DMS 273 (cell line): Measurements from ENCODE around the gene PCNX1.
A peak's percentile ranks its signal among the peaks of the same experiment; 100 is the strongest.

Experiments
- DNase-seq: peaks from one replicate; lab custom pipeline; 2025; ENCODE audit not compliant: unreplicated experiment; lab: John Stamatoyannopoulos, UW

PCNX1 gene

DNA sequence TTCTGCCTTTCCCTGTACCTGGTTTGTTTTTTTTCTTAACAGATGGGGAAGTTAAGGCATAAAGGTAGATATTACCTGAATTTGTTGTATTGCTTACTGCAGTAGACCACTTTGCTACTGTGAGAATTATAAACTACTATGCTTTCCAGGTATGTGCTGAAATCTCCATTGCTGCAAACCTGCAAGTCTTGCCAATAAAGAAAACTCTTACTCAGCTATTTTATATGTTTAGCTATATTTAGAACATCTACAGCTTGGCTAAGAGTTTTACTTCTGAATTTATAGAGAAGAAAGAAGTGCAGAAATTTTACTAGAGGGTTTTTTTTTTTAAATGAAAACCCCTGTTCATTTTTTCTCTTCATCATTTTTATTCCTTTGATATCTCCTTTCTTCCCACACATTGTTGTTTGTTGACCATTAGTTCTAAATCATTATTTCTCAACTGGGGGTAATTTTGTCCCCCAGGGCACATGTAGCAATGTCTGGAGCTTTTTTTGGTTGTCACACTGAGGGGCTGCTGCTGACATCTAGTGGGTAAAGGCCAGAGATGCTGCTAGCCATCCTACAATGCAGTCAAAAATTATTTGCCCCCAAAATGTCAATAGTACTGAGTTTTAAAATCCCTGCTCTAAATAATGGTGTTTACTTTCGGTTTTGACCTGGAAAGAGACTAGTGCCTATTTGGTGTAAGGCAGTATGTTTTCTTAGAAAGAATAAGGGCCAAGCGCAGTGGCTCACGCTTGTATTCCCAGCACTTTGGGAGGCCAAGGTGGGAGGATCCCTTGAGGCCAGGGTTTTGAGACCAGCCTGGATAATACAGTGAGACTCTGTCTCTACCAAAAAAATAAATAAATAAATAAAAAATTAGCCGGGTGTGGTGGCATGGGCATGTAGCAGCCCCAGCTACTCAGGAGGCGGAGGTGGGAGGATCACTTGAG lies 48.6 kb downstream of the PCNX1 start:
- DNase-seq, result peak; percentile 52

DNA sequence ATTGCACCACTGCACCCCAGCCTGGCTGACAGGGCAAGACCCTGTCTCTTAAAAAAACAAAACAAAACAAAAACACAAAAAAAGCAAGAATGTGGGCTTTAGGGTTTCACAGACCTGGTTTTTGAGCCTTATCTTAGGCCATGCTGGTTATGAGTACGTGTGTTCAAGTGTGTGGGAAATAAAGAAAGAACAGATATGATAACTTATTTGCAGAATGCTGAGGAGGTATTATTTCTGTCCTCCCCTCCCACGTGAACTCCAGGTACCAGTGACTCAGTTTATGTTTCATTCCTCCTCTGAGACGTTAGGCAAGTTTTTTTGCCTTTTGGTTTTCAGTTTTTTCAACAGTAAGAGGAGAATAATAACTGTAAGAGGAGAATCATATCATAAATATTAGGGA lies 49.3 kb downstream of the PCNX1 start:
- no peak for DNase-seq

DNA sequence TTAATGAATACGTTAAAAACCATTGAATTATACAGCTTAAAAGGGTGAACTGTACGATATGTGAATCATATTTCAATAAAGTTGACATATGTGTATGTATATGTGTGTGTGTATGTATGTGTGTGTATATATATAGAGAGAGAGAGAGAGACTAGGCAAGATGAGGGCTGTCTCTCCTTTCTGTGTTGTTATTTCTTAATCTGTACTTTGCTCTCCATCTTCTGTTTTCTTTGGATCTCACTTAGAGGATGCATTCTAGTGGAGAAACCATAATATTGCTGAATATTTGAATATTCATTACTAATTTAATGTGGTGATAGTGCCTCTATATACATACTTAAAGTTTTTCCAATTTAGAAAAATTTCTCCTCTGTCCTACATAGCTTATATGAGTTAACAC lies 50.5 kb downstream of the PCNX1 start:
- no peak for DNase-seq

DNA sequence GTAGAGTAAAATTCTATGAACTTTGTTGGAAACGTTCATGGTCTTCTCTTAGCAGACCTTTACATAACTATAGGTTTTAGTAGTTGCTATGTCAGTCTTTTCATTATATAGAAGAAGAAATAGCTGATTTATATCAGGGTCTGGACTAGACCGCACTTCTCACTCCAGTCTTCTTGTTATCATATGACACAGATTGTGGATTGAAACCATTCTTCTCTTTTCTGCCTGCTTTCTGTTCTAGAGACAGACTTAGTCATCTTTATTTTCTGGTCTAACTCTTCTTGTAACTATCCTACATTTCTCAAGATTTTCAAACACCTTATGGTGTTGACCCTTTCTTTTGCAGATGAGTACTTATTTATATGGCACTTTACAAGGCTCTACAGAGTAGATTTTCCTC lies 55.7 kb downstream of the PCNX1 start:
- DNase-seq, result no peak

DNA sequence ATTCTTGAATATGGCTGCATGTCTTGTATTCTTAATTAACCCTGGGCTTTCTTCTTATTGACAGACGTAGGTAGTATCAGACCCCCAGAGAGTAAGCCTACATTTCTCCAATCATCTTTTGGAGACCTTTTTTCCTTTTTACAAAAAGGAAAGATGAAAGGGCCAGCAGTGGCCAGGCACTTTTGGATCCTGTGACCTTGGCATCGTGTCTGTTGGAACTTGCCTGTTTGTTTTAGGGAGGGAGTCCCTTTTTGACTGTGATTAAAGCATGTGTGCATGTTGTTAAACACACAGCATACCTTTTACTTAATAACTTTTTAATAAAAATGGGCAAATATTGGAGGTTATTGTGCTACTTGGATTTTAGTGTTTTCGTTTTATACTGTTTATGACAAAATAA lies 57.2 kb downstream of the PCNX1 start:
- no peak for DNase-seq

DNA sequence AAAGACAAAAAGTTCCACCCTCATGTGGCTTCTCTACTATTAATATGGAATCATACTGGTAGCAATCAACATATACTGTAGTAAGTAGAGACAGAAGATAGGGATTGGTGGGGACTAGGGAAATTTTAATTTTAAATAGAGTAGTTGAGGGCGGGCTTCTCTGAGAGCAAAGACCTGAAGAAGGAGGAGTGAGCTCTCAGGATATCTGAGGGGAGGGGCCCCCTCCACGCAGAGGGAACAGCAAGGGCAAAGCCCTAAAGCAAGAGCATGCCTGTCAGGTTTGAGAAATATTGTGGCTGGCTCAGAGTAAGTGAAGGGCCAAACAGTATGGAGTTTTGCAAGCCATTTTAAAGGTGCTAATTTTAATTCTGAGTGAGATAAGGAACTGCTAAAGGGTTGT lies 64.3 kb downstream of the PCNX1 start:
- DNase-seq, result peak; percentile 6

DNA sequence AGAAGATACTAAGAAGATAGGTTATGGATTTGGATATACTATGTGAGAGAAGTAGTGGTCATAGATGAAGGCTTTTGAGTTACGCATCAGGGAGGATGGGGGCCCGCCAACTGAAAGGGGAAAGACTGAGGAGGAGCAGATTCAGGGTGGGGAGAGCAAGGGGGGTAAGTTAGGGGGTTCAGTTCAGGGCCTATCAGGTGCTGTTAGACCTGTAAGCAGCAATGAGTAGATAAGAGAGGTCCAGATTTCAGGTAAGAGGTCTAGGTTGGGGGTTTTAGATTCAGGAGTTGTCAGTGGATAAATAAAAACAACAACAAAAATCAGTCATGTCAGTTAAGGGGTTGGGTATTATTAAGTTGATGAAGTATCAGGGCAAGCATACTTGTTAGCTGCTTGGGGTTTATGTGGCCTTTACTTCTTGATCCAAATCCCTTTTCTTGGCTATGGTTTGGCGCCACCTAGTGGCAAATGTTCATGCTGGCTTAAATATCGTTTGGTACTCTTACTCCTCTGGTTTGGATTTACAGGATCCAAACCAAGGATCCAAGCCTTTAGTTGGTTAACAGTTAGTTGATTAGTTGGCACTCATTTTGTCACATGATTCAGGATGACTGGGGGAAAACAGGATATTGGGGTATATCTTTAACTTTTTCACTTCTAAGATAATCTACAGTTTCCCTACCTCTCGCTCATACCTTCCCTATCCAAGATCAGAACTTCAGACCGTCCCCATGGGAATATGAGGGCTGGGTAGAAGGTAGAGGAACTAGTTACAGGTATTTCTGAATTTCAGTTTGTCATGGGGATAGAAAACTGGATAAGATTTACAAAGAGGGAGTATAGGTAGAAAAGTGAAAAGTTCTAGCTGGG lies 65.1 kb downstream of the PCNX1 start:
- DNase-seq, result peak; percentile 93

DNA sequence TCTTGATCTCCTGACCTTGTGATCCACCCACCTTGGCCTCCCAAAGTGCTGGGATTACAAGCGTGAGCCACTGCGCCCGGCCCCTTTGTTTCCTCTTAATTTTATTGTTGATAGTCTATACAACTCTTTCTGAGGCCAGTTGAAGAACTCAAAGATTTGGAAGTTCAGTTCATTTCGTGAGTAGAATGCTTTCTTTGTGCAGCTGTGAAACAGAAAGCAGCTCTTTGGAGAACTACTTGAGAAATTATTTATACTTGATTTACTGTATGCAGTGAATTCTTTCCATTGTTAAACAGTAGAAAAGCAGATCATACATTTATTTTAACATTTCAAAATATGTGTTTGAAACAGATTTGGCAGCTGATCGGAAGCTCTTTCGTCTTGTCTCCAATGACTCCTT lies 69.3 kb downstream of the PCNX1 start:
- DNase-seq, result no peak

DNA sequence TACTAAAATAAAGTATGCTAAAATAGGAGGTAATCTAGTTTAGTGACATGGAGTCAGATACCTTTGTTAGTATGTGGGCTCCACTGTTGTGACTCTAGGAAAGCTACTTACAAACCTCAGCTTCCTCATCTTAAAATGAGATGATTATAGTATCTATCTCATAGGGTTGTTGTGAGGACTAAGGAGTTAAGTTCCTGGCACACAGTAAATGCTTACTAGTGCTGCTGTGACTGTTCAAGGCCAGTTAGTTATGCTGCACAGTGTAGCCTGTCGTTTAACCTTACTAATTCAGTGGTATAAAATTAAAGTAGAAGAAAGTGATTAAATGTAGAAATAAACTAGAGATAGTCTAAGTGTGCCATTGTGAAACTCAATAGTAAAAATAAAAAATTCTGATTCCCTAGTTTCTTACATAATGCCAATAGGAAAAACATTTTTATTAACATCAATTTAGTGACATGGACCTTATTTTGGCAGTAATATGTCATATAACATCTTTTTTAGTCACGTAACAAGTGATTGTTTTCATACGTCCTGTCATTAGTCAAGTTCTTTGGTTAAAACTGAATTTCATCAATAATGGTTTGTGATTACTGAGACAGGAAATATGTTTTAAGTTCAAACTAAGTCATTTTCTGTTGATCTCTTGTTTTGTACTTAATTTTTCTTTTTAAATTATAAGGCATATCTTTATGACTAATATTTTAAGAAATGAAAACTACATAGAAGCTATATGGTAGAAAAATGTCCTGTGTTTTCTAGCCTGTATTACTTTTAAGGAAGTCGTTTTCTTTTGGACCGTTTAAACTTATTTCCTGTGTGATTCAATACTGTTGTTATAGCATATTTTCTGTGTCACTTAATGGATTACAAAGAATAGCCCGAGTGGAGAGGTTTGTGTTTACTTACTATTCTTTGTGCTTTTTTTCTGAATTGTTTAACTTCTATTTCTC lies 74.0 kb downstream of the PCNX1 start:
- DNase-seq, result no peak

DNA sequence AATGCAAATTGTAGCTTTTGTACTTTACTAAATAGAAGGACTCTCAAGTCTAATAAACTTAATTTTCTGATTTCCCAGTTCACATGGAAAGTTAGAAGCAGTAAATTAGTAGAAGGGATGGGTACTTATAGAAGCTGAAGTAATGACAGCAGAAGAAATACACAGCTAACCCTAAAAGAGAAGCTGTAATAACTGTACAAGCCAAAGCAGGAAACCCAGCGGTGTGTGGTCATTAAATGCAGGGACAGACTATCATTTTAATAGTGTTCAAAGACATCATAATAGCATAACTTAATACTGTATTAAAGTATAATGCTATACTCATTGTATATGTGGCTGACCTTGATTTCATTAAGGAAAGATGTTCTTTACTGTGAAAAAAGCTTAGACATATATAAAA lies 74.9 kb downstream of the PCNX1 start:
- no peak for DNase-seq

DNA sequence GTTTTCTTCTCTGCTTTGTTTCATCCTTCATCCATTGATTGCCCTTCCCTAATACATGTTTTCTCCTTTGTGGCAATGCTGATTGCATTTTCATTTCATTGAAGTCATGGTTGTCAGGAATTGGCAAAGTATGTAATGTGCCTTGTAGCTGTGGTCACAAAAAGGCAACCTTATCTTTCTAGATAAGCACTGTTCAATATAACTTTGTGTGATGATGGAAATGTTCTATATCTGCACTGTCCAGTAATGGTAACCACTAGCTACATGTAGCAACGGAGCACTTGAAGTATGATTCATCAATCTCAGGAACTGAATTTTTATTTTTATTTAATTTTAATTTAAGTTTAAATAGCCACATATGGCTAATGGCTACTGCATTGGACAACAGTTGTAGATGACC lies 79.8 kb downstream of the PCNX1 start:
- DNase-seq, result no peak

DNA sequence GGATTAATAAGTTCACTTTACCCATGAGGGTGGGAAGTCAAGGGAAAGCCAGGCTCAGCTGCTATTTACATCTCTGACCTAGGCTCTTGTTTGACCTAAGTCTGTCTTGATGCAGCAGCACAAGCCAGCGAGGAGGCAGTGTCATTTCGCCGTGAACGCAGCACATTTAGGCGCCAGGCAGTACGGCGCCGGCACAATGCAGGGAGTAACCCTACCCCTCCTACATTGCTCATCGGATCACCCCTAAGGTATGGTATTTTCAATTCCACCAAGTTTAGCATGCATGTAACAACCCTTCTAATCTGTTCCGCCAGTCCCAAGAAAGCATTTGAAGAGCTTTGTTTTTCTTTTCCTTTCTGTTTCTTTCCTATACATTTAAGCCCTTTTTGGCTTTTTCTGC lies 81.2 kb downstream of the PCNX1 start:
- no peak for DNase-seq

DNA sequence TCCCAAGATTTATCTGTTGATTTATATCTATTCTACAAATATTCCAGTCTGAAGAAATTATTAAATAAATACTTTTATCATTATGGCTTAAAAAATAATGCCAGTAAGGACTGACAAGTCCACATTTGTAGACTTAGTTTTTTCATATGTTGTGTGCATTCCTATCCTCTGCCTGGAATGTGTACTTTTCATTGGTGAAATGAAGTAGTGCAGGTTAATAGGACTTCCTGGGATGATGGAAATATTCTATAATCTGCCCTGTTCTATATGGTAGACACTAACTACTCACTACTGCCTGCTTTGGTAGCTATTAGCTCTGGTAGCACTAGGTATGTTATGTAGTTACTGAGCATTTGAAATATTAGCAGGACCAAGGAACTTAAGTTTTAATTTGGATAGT lies 86.7 kb downstream of the PCNX1 start:
- no peak for DNase-seq

DNA sequence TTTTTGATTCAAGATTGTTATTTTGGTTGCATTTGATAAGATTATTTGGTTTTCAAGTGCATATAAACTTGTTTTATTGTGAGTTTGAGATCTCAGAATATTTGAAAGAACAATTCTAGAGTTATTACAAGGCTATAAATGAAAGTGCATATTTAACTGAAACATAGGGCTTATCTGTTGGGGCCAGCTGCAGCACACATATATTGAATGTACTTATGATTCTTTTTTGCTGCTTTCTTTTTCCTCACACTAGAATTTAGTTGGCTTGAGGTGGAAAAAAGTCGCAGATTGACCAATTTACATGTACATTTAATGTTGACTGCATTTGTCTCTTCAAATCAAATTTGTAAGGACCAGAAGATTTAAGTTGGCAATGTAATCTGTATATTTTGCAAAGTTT lies 88.0 kb downstream of the PCNX1 start:
- no peak for DNase-seq

DNA sequence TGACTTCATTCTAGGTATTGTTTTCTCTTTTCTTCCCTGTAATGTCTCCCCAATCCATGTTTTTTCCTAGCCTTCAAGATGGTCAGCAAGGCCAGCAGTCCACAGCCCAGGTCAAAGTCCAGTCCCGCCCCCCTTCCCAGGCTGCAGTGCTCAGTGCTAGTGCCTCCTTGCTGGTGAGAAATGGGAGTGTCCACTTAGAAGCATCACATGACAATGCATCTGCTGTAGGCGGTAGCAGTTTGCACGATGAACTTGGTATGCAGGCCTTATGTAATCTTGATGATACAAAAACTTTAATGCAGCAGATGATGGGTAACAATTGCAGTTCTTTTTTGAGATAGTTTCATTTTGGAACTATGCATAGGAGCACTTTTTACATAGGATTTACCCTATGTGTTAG lies 88.4 kb downstream of the PCNX1 start:
- no peak for DNase-seq

DNA sequence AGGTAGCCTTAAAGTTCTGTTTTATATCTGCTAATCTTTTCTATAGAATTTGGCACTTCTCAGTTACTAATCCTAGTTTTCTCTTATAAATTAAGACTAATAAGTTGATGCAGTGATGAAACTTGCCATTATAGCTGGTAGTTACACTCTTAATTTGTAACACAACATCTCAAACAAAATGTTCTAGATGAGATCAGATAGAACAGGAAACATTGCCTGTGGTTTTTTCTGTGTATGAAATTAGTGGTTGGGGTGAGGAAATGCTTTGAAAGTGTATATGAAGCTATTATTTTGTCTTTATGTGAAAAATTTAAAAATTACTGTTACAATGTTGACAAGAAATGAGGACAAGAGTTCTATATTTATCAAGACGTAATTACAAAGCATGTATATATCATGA lies 91.9 kb downstream of the PCNX1 start:
- no peak for DNase-seq

DNA sequence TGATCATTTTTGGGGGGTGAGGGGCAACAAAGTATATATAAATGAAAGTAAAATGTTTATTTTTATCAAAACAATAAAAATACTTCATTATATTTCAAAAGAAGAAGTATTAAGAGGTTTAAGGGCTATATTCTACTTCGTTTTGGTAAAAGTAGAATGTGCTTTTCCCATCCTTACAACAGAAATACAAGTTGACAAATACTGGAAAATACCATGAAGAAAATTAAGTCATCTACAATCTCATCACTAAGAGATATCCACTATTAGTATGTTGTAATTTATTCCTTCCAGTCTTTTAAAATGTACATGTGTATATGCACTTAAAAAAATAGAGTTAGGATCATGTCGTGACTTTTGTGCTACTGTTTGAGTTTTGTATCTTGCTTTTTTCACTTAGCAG lies 92.8 kb downstream of the PCNX1 start:
- no peak for DNase-seq

DNA sequence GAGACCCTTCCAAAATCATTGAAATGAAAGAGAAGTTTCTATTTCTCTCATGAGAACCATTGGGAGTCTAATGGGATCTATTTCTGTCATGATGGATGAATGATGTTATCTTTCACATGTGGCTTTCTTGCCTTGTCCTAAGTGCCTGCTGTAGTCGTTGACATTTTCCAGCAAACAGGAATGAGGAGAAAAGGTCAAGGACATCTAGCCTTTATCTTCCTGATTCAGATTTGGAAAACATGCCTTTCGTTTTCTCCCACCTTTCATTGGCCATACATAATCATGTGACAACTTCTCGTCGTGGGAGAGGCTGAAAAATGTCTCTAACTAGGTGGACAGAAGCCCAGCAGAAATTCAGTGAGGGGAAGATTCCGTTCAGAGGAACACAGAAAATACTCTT lies 94.5 kb downstream of the PCNX1 start:
- no peak for DNase-seq

DNA sequence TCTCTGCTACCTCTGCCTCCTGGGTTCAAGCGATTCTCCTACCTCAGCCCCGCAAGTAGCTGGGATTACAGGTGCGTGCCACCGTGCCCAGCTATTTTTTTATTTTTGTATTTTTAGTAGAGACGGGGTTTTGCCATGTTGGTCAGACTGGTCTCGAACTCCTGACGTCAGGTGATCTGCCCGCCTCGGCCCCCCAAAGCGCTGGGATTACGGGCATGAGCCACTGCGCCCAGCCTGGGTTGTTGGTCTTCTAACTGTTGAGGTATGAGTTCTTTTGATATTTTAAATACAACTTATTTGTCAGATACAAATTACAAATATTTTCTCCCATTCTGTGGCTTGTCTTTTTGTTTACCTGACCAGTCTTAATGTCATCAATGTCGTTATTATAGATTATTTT lies 95.9 kb downstream of the PCNX1 start:
- no peak for DNase-seq

DNA sequence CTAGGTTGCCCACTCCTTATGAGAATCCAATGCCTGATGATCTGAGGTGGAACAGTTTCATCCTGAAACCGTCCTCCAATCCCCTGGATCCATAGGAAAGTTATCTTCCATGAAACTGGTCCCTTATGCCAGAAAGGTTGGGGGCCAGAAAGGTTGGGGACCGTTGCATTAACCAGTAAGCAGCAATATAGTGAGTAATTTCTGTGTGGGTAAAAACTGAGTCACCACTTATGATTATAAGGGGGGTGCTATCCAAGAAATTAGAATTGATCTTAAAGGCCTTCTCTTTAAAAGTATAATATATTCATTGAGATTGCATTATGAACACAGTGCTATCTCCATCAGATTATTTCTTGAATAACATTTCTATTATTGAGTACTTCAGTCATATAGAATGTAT lies 97.2 kb downstream of the PCNX1 start:
- no peak for DNase-seq

DNA sequence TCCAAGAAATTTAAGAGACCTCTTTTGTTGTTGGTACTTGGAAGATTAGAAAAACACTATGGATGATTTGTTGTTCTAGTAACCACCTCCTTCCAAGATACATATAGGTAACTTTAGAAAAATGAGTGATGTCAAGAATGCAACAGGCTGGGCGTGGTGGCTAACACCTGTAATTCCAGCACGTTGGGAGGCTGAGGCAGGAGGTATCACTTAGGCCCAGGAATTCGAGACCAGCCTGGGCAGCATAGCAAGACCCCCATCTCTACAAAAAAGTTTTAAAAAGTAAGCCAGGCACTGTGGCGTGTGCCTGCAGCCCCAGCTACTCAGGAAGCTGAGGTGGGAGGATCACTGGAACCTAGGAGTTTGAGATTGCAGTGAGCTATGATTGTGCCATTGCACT lies 97.8 kb downstream of the PCNX1 start:
- no peak for DNase-seq
